Aorta (tissue), 5 donors: ENCODE measurements around the gene FAM210B. TPM values are rescaled to one million over a fixed set of nuclear protein-coding genes. Genes with fewer than 3 reads are reported as not detected.
"Not testable (repeated sequence)": the region's sequence is repeated elsewhere in the genome, so short reads cannot be mapped to it uniquely, and the experiment has no call there.

Experiments
- ATAC-seq: fragments of 200-7000 bp; cut with Tn5 transposase; one replicate; pipeline ENCODE4 v1.9.1; 2022; ENCODE audit warnings: moderate library complexity; ENCODE audit not compliant: low FRiP score
- DNase-seq, 2 donors: peaks; one replicate each; pipeline ENCODE4 v3.0.0-alpha.2; 2020
- H3K27ac ChIP-seq, 2 donors: one replicate each; pipeline ENCODE4 v1.5.1; 2013; ENCODE audit warnings: low read length in 2 of 2, mild to moderate bottlenecking in 2 of 2, moderate library complexity in 2 of 2, control low read depth in 1 of 2, inconsistent platforms in 1 of 2, low read depth in 1 of 2
- H3K27me3 ChIP-seq, 2 donors: one replicate each; pipeline ENCODE4 v1.6.1; 2013; ENCODE audit warnings: control low read depth in 1 of 2, low read length in 1 of 2, mild to moderate bottlenecking in 1 of 2, moderate library complexity in 1 of 2; ENCODE audit not compliant: insufficient read depth in 2 of 2, control insufficient read depth in 1 of 2
- H3K36me3 ChIP-seq, 2 donors: one replicate each; pipeline ENCODE4 v1.6.1; 2013; ENCODE audit warnings: control low read depth in 1 of 2, low read length in 1 of 2, mild to moderate bottlenecking in 1 of 2; ENCODE audit not compliant: insufficient read depth in 2 of 2, control insufficient read depth in 1 of 2
- H3K4me1 ChIP-seq, 2 donors: one replicate each; pipeline ENCODE4 v1.6.1; 2013; ENCODE audit warnings: low read length in 2 of 2, control low read depth in 1 of 2, mild to moderate bottlenecking in 1 of 2, moderate library complexity in 1 of 2; ENCODE audit not compliant: insufficient read depth in 2 of 2, control insufficient read depth in 1 of 2
- H3K4me3 ChIP-seq, 2 donors: one replicate each; pipeline ENCODE4 v1.5.1; 2013; ENCODE audit warnings: low read length in 2 of 2, control low read depth in 1 of 2, mild to moderate bottlenecking in 1 of 2
- H3K9me3 ChIP-seq: one replicate; pipeline ENCODE4 v1.6.1; 2013; ENCODE audit warnings: mild to moderate bottlenecking, low read length; ENCODE audit not compliant: control insufficient read depth
- whole genome bisulfite sequencing, 2 donors: extraction: QIAGEN DNeasy Blood & Tissue Kit; methylation state at CpG; one replicate each; pipeline ENCODE4 v1.1.7; 2013; 5-methylcytosine and 5-hydroxymethylcytosine counted together
- intact Hi-C, 2 donors: fragments of 100-400 bp; cut with DNase I; formaldehyde crosslinking; loops; one replicate each; pipeline versions ENCODE4 v1.14.2 to v1.15.0; 2022
- polyA plus RNA-seq, 2 donors: library from polyadenylated mRNA; stranded (reverse); fragments of 200-250 nt; gene quantifications; one replicate each; pipeline ENCODE4 v1.2.3, GENCODE V29; 2013
- total RNA-seq, 2 donors: library from RNA; stranded (reverse); fragmentation: NEBNext Ultra II Directional; extraction: Animal tissue kit (Norgen Biotek cat#: 25700); gene quantifications; one replicate each; pipeline ENCODE4 v1.2.1, GENCODE V29; 2021
- donor health status: healthy with polysubstance abuse.
- donor health status: Bipolar disorder and iron deficiency.
- donor health status: DM: no; HTN: no; CAD: no.
- donor health status: DM: no; HTN: no; CAD: no.
- donor health status: DM: yes; HTN: yes; CAD: no.

FAM210B gene
- total and polyA plus RNA-seq, 4 donors = 35.0 to 54.5 (median 39.5) TPM

DNA sequence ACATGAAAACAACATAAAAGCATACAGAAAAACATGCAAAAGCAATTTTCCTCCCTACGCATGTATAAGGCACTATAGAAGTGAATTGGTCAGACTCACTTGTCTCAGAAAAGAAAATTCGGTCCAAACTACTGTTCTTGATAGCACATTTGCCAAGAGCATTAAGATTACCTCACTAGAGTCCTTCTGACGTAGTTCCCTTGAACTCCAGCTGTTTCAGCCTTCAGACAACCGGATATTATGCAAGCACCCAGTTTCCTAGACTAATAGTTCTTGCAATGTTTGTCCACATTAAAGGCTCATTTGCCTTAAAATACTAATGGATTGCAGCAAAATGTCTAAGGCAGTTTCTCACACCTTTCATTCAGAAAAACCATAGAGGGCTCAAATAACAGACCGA is 50.7 kb downstream of the FAM210B start:
- ATAC-seq (no peak), DNase-seq (no peak)
- 83 to 85% methylated on average over 5 of the region's 5 CpGs for WGBS, 2 donors
- Histone ChIP-seq H3K4me3 (no peak overlapping the region), H3K9me3 (no peaks in the 10 kb centered on the region), H3K27ac (no peak overlapping the region), H3K36me3 (peaks cover 3 to 4% of the 10 kb centered on the region in 2 donors), H3K4me1 (no peaks in the 10 kb centered on the region), H3K27me3 (no peaks in the 10 kb centered on the region)
- intact Hi-C loops = no loop called here

DNA sequence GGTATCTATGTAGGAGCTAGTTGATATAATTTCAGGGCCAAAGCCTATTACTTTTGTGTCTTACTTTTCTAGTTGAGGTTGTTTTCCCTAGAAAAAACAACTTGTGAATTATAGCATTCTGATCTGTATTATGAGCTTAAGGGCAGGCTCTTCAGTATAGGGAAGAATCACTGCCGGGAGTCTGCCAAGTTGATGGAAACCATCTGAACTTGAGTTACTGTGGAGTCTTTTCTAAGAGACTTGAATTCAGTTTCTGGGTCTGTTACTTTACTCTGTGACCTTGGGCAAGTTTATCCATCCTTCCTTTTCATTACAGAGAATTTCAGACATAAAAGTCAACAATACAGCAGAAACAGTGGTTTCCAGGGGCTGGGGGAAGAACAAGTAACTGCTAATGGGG is 51.2 kb downstream of the FAM210B start:
- intact Hi-C loops = no loop called here
- H3K27ac ChIP-seq = no peak overlapping the region
- no peaks in the 10 kb centered on the region for H3K9me3 ChIP-seq
- no peak overlapping the region for H3K4me3 ChIP-seq
- no peak for DNase-seq
- no peaks in the 10 kb centered on the region for H3K27me3 ChIP-seq
- ATAC-seq = no peak
- WGBS, 2 donors = 42 to 92% methylated on average over 1 of the region's 1 CpG
- H3K36me3 ChIP-seq = peaks cover 3 to 4% of the 10 kb centered on the region in 2 donors
- H3K4me1 ChIP-seq = no peaks in the 10 kb centered on the region

DNA sequence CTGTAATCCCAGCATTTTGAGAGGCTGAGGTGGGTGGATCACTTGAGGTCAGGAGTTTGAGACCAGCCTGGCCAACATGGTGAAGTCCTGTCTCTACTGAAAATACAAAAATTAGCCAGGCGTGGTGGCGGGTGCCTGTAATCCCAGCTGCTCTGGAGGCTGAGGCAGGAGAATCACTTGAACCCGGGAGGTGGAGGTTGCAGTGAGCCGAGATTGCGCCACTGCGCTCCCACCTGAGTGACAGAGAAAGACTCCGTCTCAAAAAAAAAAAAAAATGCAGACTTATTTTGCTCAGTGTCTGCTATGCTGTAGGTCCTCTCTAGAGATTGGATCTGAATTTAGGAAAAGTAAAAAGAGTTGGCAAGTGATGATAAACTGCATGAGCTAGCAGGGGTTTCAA is 52.5 kb downstream of the FAM210B start:
- H3K9me3 ChIP-seq, H3K27ac ChIP-seq, H3K4me3 ChIP-seq, H3K27me3 ChIP-seq, intact Hi-C loops, H3K4me1 ChIP-seq, H3K36me3 ChIP-seq, ATAC-seq, DNase-seq: not testable (repeated sequence)
- WGBS, 2 donors = 96 to 97% methylated on average over 7 of the region's 7 CpGs

DNA sequence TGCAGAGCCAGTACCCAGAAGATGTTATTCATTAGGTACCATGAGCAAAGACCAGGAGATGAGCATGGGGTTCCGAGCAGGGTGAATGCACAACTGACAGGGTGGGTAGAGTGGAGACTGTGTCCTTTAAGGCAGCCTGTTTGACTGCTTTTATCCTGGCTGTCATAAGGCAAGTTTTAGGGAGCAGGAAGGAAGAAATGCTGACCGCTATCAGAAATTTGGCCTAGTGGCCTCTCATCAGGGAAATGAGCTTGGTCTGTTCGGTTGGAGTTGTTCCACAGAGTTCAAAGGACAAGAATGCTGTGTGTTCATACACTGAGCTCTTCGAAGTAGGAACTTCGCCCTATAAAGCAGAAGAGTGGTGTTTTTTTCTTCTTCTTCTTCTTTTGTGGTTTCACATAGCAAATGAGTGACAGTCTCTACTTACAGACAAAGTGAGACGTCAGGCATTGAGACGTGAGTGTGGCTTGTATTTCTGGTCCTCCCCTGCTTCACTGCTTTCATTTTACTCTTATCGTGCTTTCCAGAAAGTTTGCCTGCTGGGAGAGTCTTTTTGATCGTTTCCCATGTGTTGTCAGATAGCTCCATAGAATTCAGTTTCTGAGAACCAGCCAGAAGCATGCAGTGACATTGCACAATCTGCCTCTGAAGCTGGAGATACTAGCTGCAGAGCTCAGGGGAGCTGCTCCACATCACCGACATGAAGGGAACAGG is 53.1 kb downstream of the FAM210B start, which contains the start of gene CASS4:
TSS of gene CASS4 (plus strand) at position 502 of the 714 bp plus-strand sequence. CDS start at position 701, 199 bp downstream.
- H3K4me3 ChIP-seq = no peak within 1 kb of the TSS
- ATAC-seq = peak; percentile 74
- no peaks in the 10 kb centered on the region for H3K4me1 ChIP-seq
- intact Hi-C loops = no loop called here
- no peak within 1 kb of the TSS for H3K27ac ChIP-seq
- no peaks in the 10 kb centered on the region for H3K9me3 ChIP-seq
- 76 to 82% methylated on average over 10 of the region's 10 CpGs for WGBS, 2 donors
- H3K36me3 ChIP-seq = peaks cover 0 to 3% of the 10 kb centered on the region in 2 donors
- no peak for DNase-seq
- no peaks in the 10 kb centered on the region for H3K27me3 ChIP-seq

DNA sequence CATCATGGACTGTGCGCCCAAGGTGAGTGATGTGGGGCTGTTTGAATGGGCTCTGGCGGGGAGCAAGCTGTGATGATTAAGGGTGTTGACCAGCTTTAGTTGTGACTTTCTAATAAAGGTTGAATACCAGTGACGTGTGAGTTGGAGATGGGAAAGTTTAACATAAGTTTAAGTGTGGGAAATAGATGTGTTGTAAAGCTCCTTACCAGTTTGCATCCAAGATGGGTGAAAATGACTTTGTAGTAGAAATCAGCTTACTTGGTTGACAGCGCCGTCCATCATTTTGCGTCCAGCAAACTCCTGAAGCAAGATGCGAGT is 53.7 kb downstream of the FAM210B start:
- DNase-seq = no peak
- intact Hi-C loops = no loop called here
- no peak overlapping the region for H3K4me3 ChIP-seq
- H3K36me3 ChIP-seq = no peaks in the 10 kb centered on the region
- 88 to 91% methylated on average over 7 of the region's 7 CpGs for WGBS, 2 donors
- H3K9me3 ChIP-seq = no peaks in the 10 kb centered on the region
- H3K4me1 ChIP-seq = no peaks in the 10 kb centered on the region
- H3K27me3 ChIP-seq = no peaks in the 10 kb centered on the region
- no peak overlapping the region for H3K27ac ChIP-seq
- ATAC-seq = no peak

DNA sequence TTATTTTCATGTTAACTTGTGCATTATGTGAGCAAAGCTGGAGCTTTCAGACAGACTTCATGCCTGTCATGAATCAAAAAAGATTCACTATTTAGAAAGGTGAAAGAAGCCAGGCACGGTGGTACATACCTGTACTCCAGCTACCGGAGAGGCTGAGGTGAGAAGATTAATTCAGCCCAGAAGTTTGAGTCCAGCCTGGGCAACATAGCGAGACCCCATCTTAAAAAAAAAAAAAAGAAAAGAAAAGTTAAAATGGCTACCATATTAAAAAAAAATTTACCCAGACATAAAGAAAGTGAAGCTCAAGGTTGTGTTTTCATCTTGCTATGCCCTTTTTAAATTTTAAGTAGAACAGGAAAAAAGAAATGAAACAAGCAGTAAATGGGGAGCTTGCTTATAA is 54.2 kb downstream of the FAM210B start:
- no peak overlapping the region for H3K27ac ChIP-seq
- H3K27me3 ChIP-seq = no peaks in the 10 kb centered on the region
- H3K36me3 ChIP-seq = no peaks in the 10 kb centered on the region
- no peak for ATAC-seq
- H3K4me3 ChIP-seq = no peak overlapping the region
- intact Hi-C loops = no loop called here
- DNase-seq = no peak
- H3K9me3 ChIP-seq = no peaks in the 10 kb centered on the region
- WGBS, 2 donors = 97% methylated on average over 3 of the region's 3 CpGs
- H3K4me1 ChIP-seq = no peaks in the 10 kb centered on the region

DNA sequence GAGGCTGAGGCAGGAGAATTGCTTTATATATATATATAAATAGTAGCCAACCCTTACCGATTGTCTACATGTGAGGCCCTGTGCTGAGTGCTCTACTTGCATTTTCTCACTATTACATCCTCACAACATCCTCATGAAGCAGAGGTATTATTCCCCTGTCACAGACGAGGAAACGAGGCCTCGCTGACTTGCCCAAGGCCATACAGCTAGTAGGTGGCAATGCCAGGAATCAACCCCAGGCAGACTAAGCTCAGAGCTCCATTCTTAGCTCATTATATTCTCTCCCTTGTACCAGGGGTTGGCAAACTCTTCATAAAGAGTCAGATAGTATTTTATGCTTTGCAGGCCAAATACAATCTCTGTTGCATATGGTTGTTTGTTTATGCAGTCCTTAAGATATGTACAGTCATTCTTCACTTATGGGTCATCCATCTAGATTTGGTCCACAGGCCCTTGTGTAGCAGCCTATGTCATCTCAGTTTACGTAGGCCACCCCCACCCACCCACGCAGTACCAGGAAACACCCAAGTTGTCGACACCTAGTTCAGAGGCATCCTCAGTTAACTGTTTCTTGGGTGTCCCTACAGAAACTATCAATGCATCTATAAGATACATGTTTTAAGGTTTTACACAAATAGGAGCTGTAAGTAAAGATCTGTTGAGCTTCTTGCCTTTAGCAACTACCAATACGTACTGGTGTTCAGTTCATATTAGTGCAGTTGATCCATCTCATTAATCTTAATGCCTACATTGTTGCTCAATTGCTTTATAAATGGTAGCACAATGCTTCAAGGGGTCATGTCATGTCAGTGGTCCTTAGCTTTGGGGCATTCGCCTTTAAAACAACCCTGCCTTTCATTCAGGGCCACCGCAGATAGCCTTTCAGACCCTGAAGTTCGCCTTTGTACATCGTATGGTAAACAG is 56.3 kb downstream of the FAM210B start:
- DNase-seq = no peak
- Histone ChIP-seq H3K36me3 (no peaks in the 10 kb centered on the region), H3K27ac (no peak overlapping the region), H3K9me3 (no peaks in the 10 kb centered on the region), H3K27me3 (no peaks in the 10 kb centered on the region), H3K4me3 (no peak overlapping the region), H3K4me1 (no peaks in the 10 kb centered on the region)
- intact Hi-C loops = no loop called here
- WGBS, 2 donors = 84 to 89% methylated on average over 12 of the region's 12 CpGs
- ATAC-seq = no peak

DNA sequence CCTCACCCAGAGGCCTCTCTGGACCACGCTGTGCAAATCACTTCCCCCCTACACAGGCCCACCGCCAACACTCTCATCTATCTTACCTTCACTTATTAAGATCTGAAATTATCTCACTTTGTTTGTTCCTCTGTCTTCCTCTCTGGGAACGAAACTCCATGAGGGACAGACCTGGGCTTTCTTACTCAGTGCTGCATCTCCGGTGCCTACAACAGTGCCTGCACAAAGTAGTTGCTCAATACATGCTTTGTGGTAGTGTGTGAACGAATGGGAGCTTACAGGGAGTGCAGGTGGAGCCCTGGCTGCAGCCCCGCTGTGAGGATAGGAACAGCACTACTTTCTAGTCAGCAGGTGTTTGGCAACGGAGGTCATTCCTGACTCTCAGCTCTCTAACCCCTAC is 58.6 kb downstream of the FAM210B start:
- H3K36me3 ChIP-seq = no peaks in the 10 kb centered on the region
- H3K4me1 ChIP-seq = no peaks in the 10 kb centered on the region
- 89 to 94% methylated on average over 7 of the region's 7 CpGs for WGBS, 2 donors
- H3K4me3 ChIP-seq = no peak overlapping the region
- no peaks in the 10 kb centered on the region for H3K27me3 ChIP-seq
- no peaks in the 10 kb centered on the region for H3K9me3 ChIP-seq
- no peak for DNase-seq
- no peak for ATAC-seq
- H3K27ac ChIP-seq = no peak overlapping the region
- intact Hi-C loops = no loop called here

DNA sequence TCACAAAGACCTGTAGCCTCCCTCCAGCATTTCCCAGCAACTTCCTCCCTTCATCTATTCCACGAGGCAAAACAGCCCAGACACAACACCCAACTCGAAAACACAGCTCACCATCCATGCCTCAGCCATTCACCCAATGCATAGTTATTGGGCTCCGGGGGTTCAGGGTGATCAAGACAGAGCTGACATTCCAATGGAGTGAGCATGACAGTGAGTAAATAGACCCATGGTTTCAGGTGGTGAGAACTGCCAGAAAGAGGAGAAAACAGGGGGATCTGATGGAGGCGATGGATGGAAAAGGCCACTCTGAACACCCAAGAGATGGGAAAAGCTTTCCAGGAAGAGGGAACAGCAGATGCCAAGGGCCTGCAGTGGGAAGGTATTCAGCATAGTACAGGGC is 59.1 kb downstream of the FAM210B start:
- H3K27me3 ChIP-seq = no peaks in the 10 kb centered on the region
- H3K4me1 ChIP-seq = no peaks in the 10 kb centered on the region
- ATAC-seq (no peak), DNase-seq (no peak)
- no peak overlapping the region for H3K4me3 ChIP-seq
- no peak overlapping the region for H3K27ac ChIP-seq
- H3K36me3 ChIP-seq = no peaks in the 10 kb centered on the region
- 91% methylated on average over 4 of the region's 4 CpGs for WGBS, 2 donors
- intact Hi-C loops = no loop called here
- no peaks in the 10 kb centered on the region for H3K9me3 ChIP-seq
